Coronary artery (tissue), 2 donors: ENCODE measurements around the gene ZG16.
A peak's percentile ranks its signal among the peaks of the same experiment; 100 is the strongest.
"Not testable (repeated sequence)": the region's sequence is repeated elsewhere in the genome, so short reads cannot be mapped to it uniquely, and the experiment has no call there.

Source experiments
- DNase-seq: peaks from one replicate; pipeline ENCODE4 v3.0.0-alpha.2; 2017; ENCODE audit warnings: low spot score
- H3K27ac ChIP-seq, 2 donors: fragments of 200-600 bp; sonication (generic); one replicate each; pipeline ENCODE4 v1.5.1; 2016 to 2019
- H3K4me3 ChIP-seq: fragments of 200-600 bp; sonication (generic); 2 replicates; pipeline ENCODE4 v1.5.1; 2016; ENCODE audit warnings: mild to moderate bottlenecking, moderate library complexity
- CTCF ChIP-seq: fragments of 200-600 bp; sonication (generic); IDR thresholded peaks from one replicate; pipeline ENCODE4 v1.5.1; 2019; ENCODE audit warnings: antibody characterized with exemption

Gene ZG16

GRCh38 chr16:29757950-29758466 is 20.0 kb upstream of the ZG16 start:
- Histone ChIP-seq H3K4me3 (no peak overlapping the region), H3K27ac (peak overlapping the region in 1 of 2 donors; percentile 74)
- no peak for DNase-seq
- TF ChIP-seq CTCF = no peak

- no peak for TF ChIP-seq CTCF
- no peak for DNase-seq
- Histone ChIP-seq H3K27ac (no peak overlapping the region), H3K4me3 (no peak overlapping the region)
These were observed 17.3 kb upstream of the ZG16 start for GRCh38 chr16:29760567-29761279.

- not testable (repeated sequence) for DNase-seq, H3K27ac ChIP-seq, H3K4me3 ChIP-seq
These were observed 16.8 kb upstream of the ZG16 start for GRCh38 chr16:29761280-29761651.

GRCh38 chr16:29761882-29762281 is 16.2 kb upstream of the ZG16 start:
- Histone ChIP-seq H3K27ac (no peak overlapping the region), H3K4me3 (no peak overlapping the region)
- TF ChIP-seq CTCF = no peak
- DNase-seq = no peak

- no peak for TF ChIP-seq CTCF
- DNase-seq = no peak
- Histone ChIP-seq H3K4me3 (no peak overlapping the region), H3K27ac (no peak overlapping the region)
These were observed 14.7 kb upstream of the ZG16 start for GRCh38 chr16:29763326-29763725.

GRCh38 chr16:29765167-29766032 is 12.7 kb upstream of the ZG16 start:
- no peak overlapping the region for H3K27ac ChIP-seq
- DNase-seq = no peak
- no peak for TF ChIP-seq CTCF

GRCh38 chr16:29766571-29766970 is 11.5 kb upstream of the ZG16 start:
- Histone ChIP-seq H3K27ac (no peak overlapping the region), H3K4me3 (no peak overlapping the region)
- TF ChIP-seq CTCF = no peak
- no peak for DNase-seq

More at GRCh38 chr16:29765167-29766032, 12.7 kb upstream of the ZG16 start:
- no peak overlapping the region for H3K4me3 ChIP-seq
